GM19025 (cell line): ENCODE measurements around the gene IPMK.
"Not testable (repeated sequence)": the region's sequence is repeated elsewhere in the genome, so short reads cannot be mapped to it uniquely, and the experiment has no call there.

Experiments used
- ATAC-seq: cut with Tn5 transposase; IDR thresholded peaks from one replicate; pipeline ENCODE4 v1.9.1; 2021; ENCODE audit warnings: mild to moderate bottlenecking, low read depth, moderate library complexity; ENCODE audit not compliant: unreplicated experiment

The IPMK gene

DNA sequence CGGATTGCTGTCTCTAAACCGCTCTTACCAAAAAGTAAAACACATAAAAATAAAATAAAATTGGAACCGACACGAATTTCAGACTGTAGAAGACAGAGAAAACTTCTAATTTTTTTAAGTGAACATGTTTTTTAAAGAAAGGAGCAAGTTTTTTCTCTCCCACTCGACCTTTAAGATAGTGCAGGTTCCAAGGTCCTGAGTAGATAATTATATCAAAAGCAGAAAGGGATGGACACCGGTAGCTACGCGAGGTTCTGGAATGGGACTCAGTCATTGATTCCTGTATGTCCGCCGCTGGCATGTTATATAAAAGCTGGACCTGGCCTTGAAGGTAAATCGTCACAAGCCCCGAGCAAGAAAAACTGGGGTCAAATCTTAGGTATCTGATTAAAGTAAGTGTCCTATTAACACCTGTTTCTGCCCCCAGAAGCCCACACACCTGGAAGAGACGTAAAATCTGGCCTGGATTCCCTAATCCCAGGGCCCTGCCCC is 806 bp upstream of the IPMK start:
- ATAC-seq, result no peak

DNA sequence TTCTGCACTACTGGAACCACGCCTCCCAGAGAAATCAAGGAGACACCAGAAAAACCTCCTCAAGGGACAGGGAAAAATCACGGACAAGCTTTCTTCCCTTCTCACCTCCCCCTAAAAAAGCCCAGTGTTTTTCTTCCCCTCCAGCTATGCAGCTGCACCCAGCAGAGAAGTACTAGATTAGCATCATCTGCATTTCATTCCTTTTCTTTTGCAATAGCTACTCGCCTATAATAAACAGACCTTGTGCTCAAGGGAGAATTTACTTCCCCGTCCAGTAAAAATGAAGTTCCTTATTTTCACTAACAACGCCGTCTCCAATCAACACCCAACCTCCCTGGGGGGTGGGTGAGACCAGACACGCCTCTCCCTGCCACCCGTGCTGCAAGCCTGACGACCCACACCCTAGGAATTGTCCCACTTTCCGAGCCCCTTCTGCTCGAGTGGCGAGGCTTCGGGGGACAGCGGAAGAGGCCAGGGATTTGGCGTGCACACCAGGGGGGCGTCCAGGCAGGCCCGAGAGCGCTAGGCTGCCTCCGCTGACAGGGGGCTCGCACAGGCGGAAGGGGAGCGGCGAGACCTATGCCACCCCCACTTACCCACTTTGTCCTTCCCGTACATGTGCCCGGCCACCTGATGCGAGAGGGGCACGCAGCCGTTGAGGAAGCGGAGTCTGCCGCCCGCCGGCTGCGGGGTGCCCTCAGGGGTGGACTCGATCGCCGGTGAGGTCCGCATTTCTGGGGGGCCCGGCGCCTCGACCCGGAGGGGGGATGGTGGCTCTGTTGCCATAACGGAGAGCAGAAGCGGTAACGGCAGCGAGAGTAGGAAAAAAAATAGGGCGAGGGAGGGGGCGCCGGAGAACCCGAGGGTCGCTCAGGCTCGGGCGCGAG is 625 bp downstream of the IPMK start:
- peak; percentile 1 for ATAC-seq

DNA sequence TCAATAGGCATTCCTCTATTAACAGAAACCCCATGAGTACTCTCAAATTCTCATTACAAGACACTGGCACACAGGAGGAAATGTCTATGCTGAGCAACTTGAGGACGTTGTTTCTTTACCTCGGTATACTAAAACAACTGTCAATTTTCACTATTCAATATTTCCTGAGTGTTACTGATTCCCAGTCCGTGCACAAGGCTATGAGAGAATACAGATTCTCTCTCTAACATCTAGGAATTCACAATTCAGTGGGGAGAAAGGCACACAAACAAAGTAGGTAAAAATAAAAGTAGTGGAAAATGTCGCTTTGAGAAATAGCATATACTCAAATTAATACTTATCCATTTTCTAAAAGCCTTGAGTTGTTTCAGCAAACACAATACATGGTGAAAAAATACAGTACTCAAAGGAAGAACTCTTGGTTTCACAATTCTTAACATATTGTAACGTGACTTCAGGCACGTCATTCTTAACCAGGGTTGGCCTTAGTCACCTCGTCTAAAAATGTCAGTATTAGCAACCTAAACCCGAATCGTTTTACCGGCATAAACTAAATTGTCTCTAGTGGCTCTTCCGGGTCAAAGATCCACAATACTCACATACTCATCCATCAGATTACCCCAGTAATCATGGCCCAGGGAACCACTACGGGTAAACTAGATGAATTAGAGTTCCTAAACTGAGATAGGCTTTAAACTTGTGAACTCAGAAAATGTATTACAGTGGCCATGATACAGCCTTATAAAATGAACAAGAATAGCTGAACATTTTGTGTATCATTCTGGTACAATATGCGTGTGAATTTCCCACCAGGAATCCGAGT is 1.5 kb downstream of the IPMK start:
- no peak for ATAC-seq

DNA sequence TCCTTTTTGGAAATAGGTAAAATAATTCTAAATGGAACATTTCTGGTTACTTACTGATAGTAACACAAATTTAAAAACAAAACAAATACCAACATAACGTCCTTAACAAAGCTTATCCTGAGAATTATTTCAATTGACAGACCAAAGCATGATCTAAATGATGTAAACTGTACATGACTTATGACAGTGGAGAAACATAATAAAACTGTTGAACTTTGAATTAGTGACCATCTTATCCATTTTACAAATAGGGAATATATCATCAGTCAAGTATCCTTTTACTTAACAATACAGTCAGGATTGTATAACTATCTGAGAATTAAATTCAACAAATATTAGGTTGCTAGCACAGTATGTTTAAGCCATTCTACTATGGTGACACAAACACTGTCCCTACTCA is 2.4 kb downstream of the IPMK start:
- no peak for ATAC-seq

DNA sequence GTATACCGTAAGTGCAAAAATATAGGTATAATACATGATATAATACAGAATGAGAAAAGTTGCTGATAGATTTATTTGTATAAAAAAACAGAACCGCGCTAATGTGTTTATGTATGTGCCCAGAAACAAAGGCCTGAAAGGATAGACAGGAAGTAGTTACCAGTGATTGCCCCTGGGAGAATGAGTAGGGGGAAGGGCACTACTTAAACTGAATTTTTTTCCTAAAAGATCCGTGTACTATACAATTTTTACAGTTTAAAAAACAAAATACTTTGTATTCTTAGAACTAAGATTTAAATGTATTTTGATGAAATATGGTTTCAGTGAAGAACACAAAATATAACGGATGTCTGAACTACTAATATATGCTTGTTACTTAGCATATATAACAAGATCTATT is 2.9 kb downstream of the IPMK start:
- ATAC-seq, result no peak

DNA sequence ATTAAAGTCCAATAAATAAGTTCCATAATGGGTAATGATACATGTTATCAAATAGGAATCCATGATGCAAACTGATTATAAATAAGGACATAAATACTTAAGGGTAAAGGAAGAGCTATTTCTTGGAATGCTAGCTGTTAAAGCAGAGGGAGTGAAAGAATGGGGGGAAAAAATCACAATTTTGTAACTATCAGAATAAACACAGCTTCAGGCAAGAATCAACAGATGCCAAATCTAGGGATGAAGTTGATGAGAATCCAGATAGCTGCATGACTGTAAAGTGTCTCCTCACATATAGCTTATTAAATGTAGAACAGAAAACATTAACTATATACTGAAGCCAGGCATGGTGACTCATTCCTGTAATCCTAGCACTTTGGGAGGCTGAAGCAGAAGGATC is 4.9 kb downstream of the IPMK start:
- no peak for ATAC-seq

DNA sequence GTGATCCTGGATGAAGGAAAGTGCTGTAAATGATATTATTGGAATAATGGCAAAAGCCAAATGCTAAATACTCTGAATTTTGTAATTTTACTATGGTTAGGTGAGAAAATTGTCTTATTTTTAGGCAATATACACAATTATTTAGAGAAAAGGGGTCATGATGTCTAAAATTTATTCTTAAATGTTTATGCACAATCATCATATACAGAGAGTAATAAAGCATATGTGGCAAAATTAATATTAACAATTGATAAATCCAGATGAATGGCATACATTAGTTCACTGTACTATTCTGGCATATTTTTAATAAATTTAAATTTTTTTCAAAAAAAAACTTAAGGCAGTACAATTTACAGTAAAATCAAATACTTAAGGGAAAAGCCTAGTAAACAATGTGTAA is 7.4 kb downstream of the IPMK start:
- ATAC-seq, result no peak

DNA sequence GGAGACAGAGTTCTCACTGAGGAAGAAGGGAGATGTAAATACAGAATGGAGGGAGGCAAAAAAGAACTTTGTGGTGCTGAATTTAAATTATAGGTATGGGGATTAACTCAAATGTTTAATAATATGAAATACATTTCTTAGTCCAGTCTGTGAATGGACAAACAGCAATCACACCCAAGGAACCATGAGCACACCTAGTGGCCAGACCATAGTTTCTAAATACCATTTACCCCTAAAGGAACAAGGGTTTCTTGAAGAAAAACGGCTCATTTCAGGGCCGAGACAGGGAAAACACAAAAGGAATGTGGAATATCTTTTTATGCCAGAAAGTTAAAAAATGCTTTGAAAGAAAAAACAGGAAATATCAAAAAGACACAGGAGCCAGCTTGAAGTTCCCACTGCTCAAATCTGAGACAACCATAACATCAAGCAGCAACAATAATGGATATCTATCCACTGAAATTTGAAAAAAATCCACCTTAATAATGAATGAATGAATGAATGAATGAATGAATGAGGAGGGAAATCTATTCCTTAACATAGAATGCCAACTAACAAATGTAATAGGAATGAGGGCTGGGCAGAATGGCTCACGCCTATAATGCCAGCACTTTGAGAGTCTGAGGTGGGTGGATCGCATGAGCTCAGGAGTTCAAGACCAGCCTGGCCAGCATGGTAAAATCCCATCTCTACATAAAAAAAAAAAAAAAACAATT is 8.6 kb downstream of the IPMK start:
- no peak for ATAC-seq

DNA sequence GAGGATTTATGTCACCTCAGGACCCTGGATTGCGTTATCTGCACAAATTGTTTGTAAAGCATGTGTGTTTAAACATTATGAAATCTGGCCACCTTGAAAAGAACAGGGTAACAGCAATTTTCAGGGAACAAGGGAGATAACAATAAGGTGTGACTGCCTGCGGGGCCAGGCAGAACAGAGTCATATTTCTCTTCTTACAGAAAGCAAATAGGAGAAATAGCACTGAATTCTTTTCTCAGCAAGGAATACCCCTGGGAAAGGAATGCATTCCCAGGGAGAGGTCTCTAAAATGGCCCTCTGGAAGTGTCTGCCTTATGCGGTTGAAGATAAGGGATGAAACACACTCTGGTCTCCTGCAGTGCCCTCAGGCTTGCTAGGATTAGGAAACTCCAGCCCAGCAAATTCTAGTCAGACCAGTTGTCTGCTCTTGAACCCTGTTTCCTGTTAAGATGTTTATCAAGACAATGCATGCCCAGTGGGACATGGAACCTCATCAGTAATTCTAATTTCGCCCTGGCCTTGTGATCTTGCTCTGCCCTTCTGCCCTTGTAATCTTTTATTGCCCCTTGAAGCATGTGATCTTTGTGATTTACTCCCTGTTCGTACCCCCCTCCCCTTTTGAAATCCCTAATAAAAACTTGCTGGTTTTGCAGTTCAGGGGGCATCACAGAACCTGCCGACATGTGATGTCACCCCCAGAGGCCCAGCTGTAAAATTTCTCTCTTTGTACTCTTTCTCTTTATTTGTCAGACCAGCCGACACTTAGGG is 11.5 kb downstream of the IPMK start:
- ATAC-seq, result not testable (repeated sequence)

DNA sequence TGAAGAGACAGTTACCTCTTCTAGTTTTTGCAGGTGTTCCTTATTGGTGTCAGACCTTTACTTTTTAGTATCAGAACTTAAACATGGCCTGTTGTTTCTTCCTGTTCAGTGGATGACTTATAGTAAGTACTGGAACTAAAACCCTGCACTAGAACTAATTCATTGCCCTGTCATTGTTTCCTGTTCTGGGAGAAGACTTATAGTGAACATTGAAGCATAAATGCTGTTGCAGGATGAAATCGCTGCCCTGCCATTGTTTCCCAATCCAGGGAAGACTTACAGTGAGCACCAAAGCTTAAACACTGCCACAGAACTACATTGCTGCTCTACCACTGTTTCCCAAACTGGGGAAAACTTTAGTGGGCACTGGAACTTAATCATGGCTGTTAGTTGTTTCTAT is 13.1 kb downstream of the IPMK start:
- no peak for ATAC-seq

DNA sequence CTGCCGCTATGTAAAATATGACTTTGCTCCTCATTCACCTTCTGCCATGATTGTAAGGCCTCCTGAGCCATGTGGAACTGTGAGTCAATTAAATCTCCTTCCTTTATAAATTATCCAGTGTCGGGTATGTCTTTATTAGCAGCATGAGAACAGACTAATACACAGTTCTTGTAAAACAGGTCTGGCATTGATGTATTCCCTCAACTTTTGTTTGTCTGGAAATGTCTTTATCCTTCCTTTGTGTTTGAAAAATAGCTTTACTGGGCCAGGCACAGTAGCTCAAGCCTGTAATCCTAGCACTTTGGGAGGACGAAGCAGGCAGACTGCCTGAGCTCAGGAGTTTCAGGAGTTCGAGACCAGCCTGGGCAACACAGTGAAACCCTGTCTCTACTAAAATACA is 14.5 kb downstream of the IPMK start:
- no peak for ATAC-seq

DNA sequence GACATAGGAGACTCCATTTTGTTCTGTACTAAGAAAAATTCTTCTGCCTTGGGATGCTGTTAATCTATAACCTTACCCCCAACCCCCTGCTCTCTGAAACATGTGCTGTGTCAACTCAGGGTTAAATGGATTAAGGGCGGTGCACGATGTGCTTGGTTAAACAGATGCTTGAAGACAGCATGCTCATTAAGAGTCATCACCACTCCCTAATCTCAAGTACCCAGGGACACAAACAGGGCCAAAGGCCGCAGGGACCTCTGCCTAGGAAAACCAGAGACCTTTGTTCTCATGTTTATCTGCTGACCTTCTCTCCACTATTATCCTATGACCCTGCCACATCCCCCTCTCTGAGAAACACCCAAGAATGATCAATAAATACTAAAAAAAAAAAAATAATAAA is 23.0 kb downstream of the IPMK start:
- ATAC-seq, result not testable (repeated sequence)

DNA sequence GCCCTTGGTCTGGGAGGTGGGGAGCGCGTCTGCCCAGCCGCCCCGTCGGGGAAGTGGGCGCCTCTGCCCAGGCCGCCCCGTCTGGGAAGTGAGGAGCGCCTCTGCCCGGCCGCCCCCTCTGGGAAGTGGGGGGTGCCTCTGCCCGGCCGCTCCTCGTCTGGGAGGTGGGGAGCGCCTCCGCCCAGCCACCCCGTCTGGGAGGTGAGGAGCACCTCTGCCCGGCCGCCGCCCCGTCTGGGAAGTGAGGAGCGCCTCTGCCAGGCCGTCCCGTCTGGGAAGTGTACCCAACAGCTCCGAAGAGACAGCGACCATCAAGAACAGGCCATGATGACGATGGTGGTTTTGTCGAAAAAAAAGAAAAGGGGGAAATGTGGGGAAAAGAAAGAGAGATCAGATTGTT is 23.5 kb downstream of the IPMK start:
- ATAC-seq, result not testable (repeated sequence)

DNA sequence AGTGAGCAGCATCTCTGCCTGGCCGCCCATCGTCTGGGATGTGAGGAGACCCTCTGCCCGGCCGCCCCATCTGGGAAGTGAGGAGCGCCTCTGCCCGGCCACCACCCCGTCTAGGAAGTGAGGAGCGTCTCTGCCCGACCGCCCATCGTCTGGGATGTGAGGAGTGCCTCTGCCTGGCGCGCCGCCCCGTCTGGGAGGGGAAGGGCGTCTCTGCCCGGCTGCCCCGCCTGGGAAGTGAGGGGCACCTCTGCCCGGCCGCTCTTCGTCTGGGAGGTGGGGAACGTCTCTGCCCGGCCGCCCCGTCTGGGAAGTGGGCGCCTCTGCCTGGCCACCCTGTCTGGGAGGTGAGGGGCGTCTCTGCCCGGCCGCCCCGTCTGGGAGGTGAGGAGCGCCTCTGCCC is 23.9 kb downstream of the IPMK start:
- not testable (repeated sequence) for ATAC-seq

DNA sequence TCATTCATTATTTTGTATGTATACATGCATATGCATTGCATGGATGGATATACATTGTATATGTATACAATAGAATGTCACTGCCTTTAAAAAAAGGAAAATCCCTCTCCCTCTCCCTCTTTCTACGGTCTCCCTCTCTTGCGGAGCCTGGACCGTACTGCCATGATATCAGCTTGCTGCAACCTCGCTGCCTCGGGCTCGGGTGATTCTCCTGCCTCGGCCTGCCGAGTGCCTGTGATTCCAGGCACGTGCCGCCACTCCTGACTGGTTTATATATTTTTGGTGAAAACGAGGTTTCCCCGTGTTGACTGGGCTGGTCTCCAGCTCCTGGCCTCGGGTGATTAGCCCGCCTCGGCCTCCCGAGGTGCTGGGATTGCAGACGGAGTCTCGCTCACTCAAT is 24.4 kb downstream of the IPMK start:
- no peak for ATAC-seq

DNA sequence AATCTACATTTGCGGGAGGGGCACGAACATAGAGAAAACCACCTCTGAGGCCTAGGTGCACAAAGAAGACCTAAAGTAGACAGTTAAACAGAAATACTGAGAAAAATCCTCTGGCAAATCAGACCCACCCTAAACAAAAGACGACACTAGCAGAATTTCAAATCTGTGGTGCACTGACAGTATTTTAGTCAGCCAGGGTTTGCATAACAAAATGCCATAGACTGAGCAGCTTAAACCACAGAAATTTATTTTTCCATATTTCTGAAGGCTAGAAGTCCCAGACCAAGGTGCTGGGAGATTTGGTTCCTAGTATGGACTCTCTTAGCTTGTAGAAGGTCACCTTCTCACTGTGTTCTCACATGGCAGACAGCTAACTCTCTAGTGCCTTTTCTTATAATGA is 26.3 kb downstream of the IPMK start:
- no peak for ATAC-seq

DNA sequence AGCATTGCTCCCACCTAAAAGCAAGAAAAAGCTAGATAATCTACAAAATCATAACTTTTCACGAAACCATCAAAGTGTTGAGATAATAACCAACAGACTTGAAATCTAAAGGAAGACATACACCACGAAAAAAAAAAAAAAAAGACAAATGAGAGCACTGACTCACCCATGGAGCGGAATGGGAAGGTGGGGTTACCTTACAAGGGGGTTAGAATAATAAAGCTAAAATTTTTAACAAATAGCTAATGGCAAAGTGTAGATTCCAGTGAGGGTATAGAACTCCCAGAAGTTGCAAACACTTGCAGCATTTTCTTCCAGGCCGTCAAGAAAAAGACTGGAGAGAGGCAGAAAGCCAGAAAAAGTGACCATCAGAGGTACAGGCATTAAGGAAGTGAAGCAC is 27.2 kb downstream of the IPMK start:
- ATAC-seq, result no peak

DNA sequence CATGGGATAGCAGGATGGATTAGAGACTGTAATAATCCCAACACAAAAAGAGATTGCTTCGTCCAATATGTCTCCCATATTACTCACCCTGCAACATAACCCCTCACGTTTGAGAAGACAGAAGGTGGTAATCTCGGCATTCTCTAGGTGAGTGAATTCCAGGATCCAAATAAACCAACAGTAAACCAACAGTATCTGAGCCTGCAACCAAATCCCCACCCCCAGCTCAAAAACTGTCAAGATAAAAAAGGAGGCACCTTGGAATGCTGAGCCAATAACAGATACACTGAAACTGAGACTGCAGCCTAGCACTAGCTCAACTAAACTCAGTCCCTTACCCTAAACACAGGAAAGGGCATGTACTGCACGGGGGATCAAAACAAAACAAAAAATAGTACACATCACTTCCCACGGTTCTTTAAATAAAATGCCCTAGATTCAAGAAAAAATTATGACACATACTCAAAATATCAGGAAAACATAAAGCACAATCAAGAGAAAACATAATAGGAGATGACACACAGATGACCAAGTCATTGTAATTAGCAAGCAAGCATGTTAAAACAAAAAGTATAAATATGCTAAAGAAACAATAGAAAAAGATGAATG is 28.0 kb downstream of the IPMK start:
- ATAC-seq, result no peak

DNA sequence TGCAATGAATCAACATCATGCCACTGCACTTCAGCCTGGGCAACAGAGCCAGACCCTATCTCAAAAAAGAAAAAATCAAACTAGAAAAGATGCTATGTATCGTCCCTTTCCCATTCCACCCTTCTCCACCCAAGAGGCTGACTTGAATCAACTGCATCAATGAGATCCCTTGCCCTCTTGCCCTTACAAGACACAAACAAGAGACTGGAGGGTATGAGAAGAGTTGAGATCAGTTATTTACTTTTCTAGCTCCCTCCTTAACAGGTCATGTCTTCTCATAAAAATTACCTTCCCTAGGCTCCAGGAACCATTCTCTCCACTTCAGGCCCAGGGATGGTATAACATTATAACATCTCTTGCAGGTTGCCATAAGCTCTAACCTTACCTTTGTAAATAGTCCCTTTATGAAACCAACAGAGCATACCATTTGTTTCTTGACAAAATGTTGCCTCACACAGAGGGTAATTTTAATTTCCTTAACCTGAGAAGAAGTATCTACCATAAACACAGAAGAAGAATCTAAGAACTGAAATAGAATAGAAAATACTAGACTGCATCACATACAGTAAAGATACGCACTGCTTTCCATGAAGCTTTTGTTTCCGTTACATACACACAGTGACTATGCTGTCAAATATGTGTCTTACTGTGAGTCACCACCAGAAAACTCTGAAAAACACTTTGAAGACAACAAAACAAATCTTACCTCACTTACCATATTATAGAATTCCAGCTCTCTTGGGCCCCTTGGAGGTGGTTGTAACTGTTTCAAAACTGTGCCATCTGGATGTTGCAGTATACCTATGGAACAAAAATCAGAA is 30.5 kb downstream of the IPMK start:
- ATAC-seq, result no peak
